ENCODE data around the gene AMBP.
A peak's percentile ranks its signal among the peaks of the same experiment; 100 is the strongest.

The AMBP gene

GRCh38 chr9:114035221-114035844, 42.8 kb downstream of the AMBP start:
- no peak overlapping the region for H4K8ac ChIP-seq (ENCODE audit: low read depth, low read length)
- H3K9ac ChIP-seq (ENCODE audit: low read depth, low read length, poor library complexity), result no peak overlapping the region
- no peak overlapping the region for H3K4me3 ChIP-seq (ENCODE audit: low read length in 2 of 2)
- H3K36me3 ChIP-seq (replicated peaks in 1 of 2; ENCODE audit: control insufficient read depth in 2 of 2, insufficient read depth in 2 of 2, low read length in 2 of 2), result peaks cover 38 to 78% of the 10 kb centered on the region in 2 donors
- H4K91ac ChIP-seq (ENCODE audit: low read depth, low read length, poor library complexity), result no peak overlapping the region
- H2BK15ac ChIP-seq (ENCODE audit: low read length), result no peak overlapping the region
- H3K23ac ChIP-seq (ENCODE audit: low read depth, low read length, poor library complexity), result no peak overlapping the region
- no peak for DNase-seq (ENCODE audit: low spot score)
- WGBS, 2 donors (ENCODE audit: extremely low coverage in 2 of 2, insufficient read length in 2 of 2, insufficient replicate concordance in 1 of 2), result no CpG with 5 or more reads among the region's 17 CpGs
- no peak overlapping the region for H2BK120ac ChIP-seq (ENCODE audit: low read depth, low read length)
- H3K79me1 ChIP-seq (ENCODE audit: low read depth, low read length), result no peaks in the 10 kb centered on the region
- no peak overlapping the region for H2AK5ac ChIP-seq (ENCODE audit: low read depth, low read length)
- peaks cover 8 to 20% of the 10 kb centered on the region in 2 donors for H3K4me1 ChIP-seq (ENCODE audit: control insufficient read depth in 2 of 2, insufficient read depth in 1 of 2, low read depth in 1 of 2, low read length in 2 of 2)
- H3K27ac ChIP-seq (replicated peaks; ENCODE audit: low read length), result no peak overlapping the region
- H3K14ac ChIP-seq (ENCODE audit: low read length), result no peak overlapping the region
- peak overlapping the region; percentile 49 for H3K18ac ChIP-seq (ENCODE audit: low read length)
- no peak overlapping the region for H3K4ac ChIP-seq (ENCODE audit: low read length)
- no peak overlapping the region for H2BK5ac ChIP-seq (ENCODE audit: low read length)
- H3K4me2 ChIP-seq (ENCODE audit: insufficient read depth, low read length, poor library complexity, severe bottlenecking), result no peak overlapping the region
- H3K9me3 ChIP-seq (replicated peaks in 1 of 2; ENCODE audit: control insufficient read depth in 2 of 2, insufficient read depth in 1 of 2, low read depth in 1 of 2, low read length in 2 of 2), result peaks cover 0 to 3% of the 10 kb centered on the region in 2 donors
- H2BK12ac ChIP-seq (ENCODE audit: low read length), result no peak overlapping the region
- H3K27me3 ChIP-seq (ENCODE audit: control insufficient read depth in 3 of 3, insufficient read depth in 3 of 3, low read depth in 1 of 3, low read length in 3 of 3), result no peaks in the 10 kb centered on the region
- H2AFZ ChIP-seq (ENCODE audit: low read length), result no peak overlapping the region

DNA sequence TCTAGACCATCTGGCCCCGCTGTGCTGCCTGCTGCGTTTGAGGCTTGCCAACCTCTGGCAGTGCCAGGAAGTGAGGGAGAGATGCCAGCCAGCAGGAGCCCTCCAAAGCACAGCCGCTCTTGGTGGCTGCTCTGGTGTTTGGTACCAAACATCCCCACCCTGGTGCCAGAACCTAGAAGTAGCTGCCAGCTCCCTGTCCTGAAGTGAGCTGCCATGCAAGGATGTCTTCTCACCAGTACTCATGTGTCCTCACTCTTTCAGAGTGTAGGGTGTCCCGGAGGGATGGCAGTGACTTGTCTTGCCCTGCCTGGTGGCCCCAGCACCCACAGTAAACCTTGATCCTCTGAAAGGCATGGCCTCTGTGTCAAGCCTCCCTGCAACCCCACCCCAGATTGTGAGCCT, 43.4 kb downstream of the AMBP start:
- H3K14ac ChIP-seq (ENCODE audit: low read length), result no peak overlapping the region
- no CpG with 5 or more reads among the region's 4 CpGs for WGBS, 2 donors (ENCODE audit: extremely low coverage in 2 of 2, insufficient read length in 2 of 2, insufficient replicate concordance in 1 of 2)
- H2AFZ ChIP-seq (ENCODE audit: low read length), result no peak overlapping the region
- no peak overlapping the region for H3K4ac ChIP-seq (ENCODE audit: low read length)
- no peak overlapping the region for H2BK12ac ChIP-seq (ENCODE audit: low read length)
- no peaks in the 10 kb centered on the region for H3K79me1 ChIP-seq (ENCODE audit: low read depth, low read length)
- no peaks in the 10 kb centered on the region for H3K27me3 ChIP-seq (ENCODE audit: control insufficient read depth in 3 of 3, insufficient read depth in 3 of 3, low read depth in 1 of 3, low read length in 3 of 3)
- H2BK5ac ChIP-seq (ENCODE audit: low read length), result no peak overlapping the region
- DNase-seq (ENCODE audit: low spot score), result no peak
- H3K9ac ChIP-seq (ENCODE audit: low read depth, low read length, poor library complexity), result peak overlapping the region; percentile 60
- H4K8ac ChIP-seq (ENCODE audit: low read depth, low read length), result no peak overlapping the region
- no peak overlapping the region for H3K4me3 ChIP-seq (ENCODE audit: low read length in 2 of 2)
- H3K4me2 ChIP-seq (ENCODE audit: insufficient read depth, low read length, poor library complexity, severe bottlenecking), result no peak overlapping the region
- no peak overlapping the region for H3K18ac ChIP-seq (ENCODE audit: low read length)
- H2AK5ac ChIP-seq (ENCODE audit: low read depth, low read length), result no peak overlapping the region
- H3K4me1 ChIP-seq (ENCODE audit: control insufficient read depth in 2 of 2, insufficient read depth in 1 of 2, low read depth in 1 of 2, low read length in 2 of 2), result peaks cover 8 to 20% of the 10 kb centered on the region in 2 donors
- peaks cover 41 to 79% of the 10 kb centered on the region in 2 donors for H3K36me3 ChIP-seq (replicated peaks in 1 of 2; ENCODE audit: control insufficient read depth in 2 of 2, insufficient read depth in 2 of 2, low read length in 2 of 2)
- no peak overlapping the region for H2BK15ac ChIP-seq (ENCODE audit: low read length)
- peaks cover 0 to 3% of the 10 kb centered on the region in 2 donors for H3K9me3 ChIP-seq (replicated peaks in 1 of 2; ENCODE audit: control insufficient read depth in 2 of 2, insufficient read depth in 1 of 2, low read depth in 1 of 2, low read length in 2 of 2)
- H3K23ac ChIP-seq (ENCODE audit: low read depth, low read length, poor library complexity), result no peak overlapping the region
- H3K27ac ChIP-seq (replicated peaks; ENCODE audit: low read length), result no peak overlapping the region
- no peak overlapping the region for H2BK120ac ChIP-seq (ENCODE audit: low read depth, low read length)
- H4K91ac ChIP-seq (ENCODE audit: low read depth, low read length, poor library complexity), result no peak overlapping the region

DNA sequence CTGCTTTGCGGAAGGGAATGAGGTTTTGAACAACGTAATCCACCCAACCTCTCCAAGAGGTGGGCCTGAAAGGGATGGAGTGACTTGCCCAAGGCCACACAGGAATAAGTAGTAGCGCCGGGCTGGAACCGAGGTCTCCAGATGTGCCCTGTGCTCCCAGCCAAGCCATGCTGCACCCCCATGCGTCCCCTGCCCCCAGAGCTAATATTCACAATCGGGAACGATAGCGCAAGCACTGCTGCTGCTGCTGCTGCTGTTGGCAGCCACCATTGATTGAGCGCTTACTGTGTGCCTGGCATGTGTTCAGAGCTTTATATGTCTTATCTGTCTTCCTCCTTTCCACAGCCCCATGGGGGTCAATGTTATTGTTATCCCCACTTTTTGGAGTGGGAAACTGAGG, 43.9 kb downstream of the AMBP start:
- no peaks in the 10 kb centered on the region for H3K79me1 ChIP-seq (ENCODE audit: low read depth, low read length)
- no peak overlapping the region for H3K4ac ChIP-seq (ENCODE audit: low read length)
- no peak overlapping the region for H3K14ac ChIP-seq (ENCODE audit: low read length)
- no peak overlapping the region for H4K91ac ChIP-seq (ENCODE audit: low read depth, low read length, poor library complexity)
- no peak overlapping the region for H2BK5ac ChIP-seq (ENCODE audit: low read length)
- peaks cover 8 to 20% of the 10 kb centered on the region in 2 donors for H3K4me1 ChIP-seq (ENCODE audit: control insufficient read depth in 2 of 2, insufficient read depth in 1 of 2, low read depth in 1 of 2, low read length in 2 of 2)
- peaks cover 45 to 79% of the 10 kb centered on the region in 2 donors for H3K36me3 ChIP-seq (replicated peaks in 1 of 2; ENCODE audit: control insufficient read depth in 2 of 2, insufficient read depth in 2 of 2, low read length in 2 of 2)
- H3K27me3 ChIP-seq (ENCODE audit: control insufficient read depth in 3 of 3, insufficient read depth in 3 of 3, low read depth in 1 of 3, low read length in 3 of 3), result no peaks in the 10 kb centered on the region
- no CpG with 5 or more reads among the region's 10 CpGs for WGBS, 2 donors (ENCODE audit: extremely low coverage in 2 of 2, insufficient read length in 2 of 2, insufficient replicate concordance in 1 of 2)
- H3K4me2 ChIP-seq (ENCODE audit: insufficient read depth, low read length, poor library complexity, severe bottlenecking), result no peak overlapping the region
- no peak overlapping the region for H2BK15ac ChIP-seq (ENCODE audit: low read length)
- H2BK12ac ChIP-seq (ENCODE audit: low read length), result no peak overlapping the region
- DNase-seq (ENCODE audit: low spot score), result no peak
- H2AK5ac ChIP-seq (ENCODE audit: low read depth, low read length), result no peak overlapping the region
- no peak overlapping the region for H3K4me3 ChIP-seq (ENCODE audit: low read length in 2 of 2)
- H3K9ac ChIP-seq (ENCODE audit: low read depth, low read length, poor library complexity), result no peak overlapping the region
- H3K23ac ChIP-seq (ENCODE audit: low read depth, low read length, poor library complexity), result no peak overlapping the region
- H3K18ac ChIP-seq (ENCODE audit: low read length), result no peak overlapping the region
- no peak overlapping the region for H2AFZ ChIP-seq (ENCODE audit: low read length)
- H3K9me3 ChIP-seq (replicated peaks in 1 of 2; ENCODE audit: control insufficient read depth in 2 of 2, insufficient read depth in 1 of 2, low read depth in 1 of 2, low read length in 2 of 2), result peaks cover 0 to 3% of the 10 kb centered on the region in 2 donors
- no peak overlapping the region for H4K8ac ChIP-seq (ENCODE audit: low read depth, low read length)
- no peak overlapping the region for H2BK120ac ChIP-seq (ENCODE audit: low read depth, low read length)
- H3K27ac ChIP-seq (replicated peaks; ENCODE audit: low read length), result no peak overlapping the region

- peak; percentile 21 for DNase-seq (ENCODE audit: low spot score)
- Histone ChIP-seq H3K27me3 (ENCODE audit: control insufficient read depth in 3 of 3, insufficient read depth in 3 of 3, low read depth in 1 of 3, low read length in 3 of 3) (no peaks in the 10 kb centered on the region), H3K9ac (ENCODE audit: low read depth, low read length, poor library complexity) (no peak overlapping the region), H4K8ac (ENCODE audit: low read depth, low read length) (no peak overlapping the region), H3K4me1 (ENCODE audit: control insufficient read depth in 2 of 2, insufficient read depth in 1 of 2, low read depth in 1 of 2, low read length in 2 of 2) (peaks cover 7 to 19% of the 10 kb centered on the region in 2 donors), H3K79me1 (ENCODE audit: low read depth, low read length) (no peaks in the 10 kb centered on the region), H3K4me2 (ENCODE audit: insufficient read depth, low read length, poor library complexity, severe bottlenecking) (no peak overlapping the region), H3K36me3 (replicated peaks in 1 of 2; ENCODE audit: control insufficient read depth in 2 of 2, insufficient read depth in 2 of 2, low read length in 2 of 2) (peaks cover 49 to 79% of the 10 kb centered on the region in 2 donors), H3K4ac (ENCODE audit: low read length) (no peak overlapping the region), H3K23ac (ENCODE audit: low read depth, low read length, poor library complexity) (no peak overlapping the region), H3K4me3 (ENCODE audit: low read length in 2 of 2) (no peak overlapping the region), H2AK5ac (ENCODE audit: low read depth, low read length) (no peak overlapping the region), H2BK120ac (ENCODE audit: low read depth, low read length) (no peak overlapping the region), H3K14ac (ENCODE audit: low read length) (no peak overlapping the region), H2BK12ac (ENCODE audit: low read length) (peak overlapping the region; percentile 14), H2BK5ac (ENCODE audit: low read length) (no peak overlapping the region), H3K9me3 (replicated peaks in 1 of 2; ENCODE audit: control insufficient read depth in 2 of 2, insufficient read depth in 1 of 2, low read depth in 1 of 2, low read length in 2 of 2) (peaks cover 0 to 3% of the 10 kb centered on the region in 2 donors), H4K91ac (ENCODE audit: low read depth, low read length, poor library complexity) (no peak overlapping the region), H2BK15ac (ENCODE audit: low read length) (no peak overlapping the region), H2AFZ (ENCODE audit: low read length) (no peak overlapping the region), H3K27ac (replicated peaks; ENCODE audit: low read length) (no peak overlapping the region), H3K18ac (ENCODE audit: low read length) (peak overlapping the region; percentile 44)
- no CpG with 5 or more reads among the region's 12 CpGs for WGBS, 2 donors (ENCODE audit: extremely low coverage in 2 of 2, insufficient read length in 2 of 2, insufficient replicate concordance in 1 of 2)
Measured at GRCh38 chr9:114033397-114034103, 44.5 kb downstream of the AMBP start.
